Type B pancreatic cell (in vitro differentiated cells): ENCODE data around the gene EPHB1. TPM values are rescaled to one million over a fixed set of nuclear protein-coding genes. Genes with fewer than 3 reads are reported as not detected.

Source experiments
- DNase-seq: peaks from one replicate; pipeline ENCODE4 v3.0.0; 2021; ENCODE audit warnings: mixed read lengths; ENCODE audit not compliant: unreplicated experiment; ENCODE audit errors: extremely low spot score
- H3K27ac Mint-ChIP-seq: 2 replicates; pipeline ENCODE4 v1.8.0; 2021; ENCODE audit warnings: mild to moderate bottlenecking, mixed read lengths
- H3K27me3 Mint-ChIP-seq: 2 replicates; pipeline ENCODE4 v1.8.0; 2021; ENCODE audit warnings: mixed read lengths
- H3K36me3 Mint-ChIP-seq: 2 replicates; pipeline ENCODE4 v1.8.0; 2021; ENCODE audit warnings: mixed read lengths
- H3K4me1 Mint-ChIP-seq: one replicate; pipeline ENCODE4 v1.8.0; 2021; ENCODE audit warnings: mixed read lengths; ENCODE audit not compliant: unreplicated experiment
- H3K4me3 Mint-ChIP-seq: 2 replicates; pipeline ENCODE4 v1.8.0; 2021; ENCODE audit warnings: mild to moderate bottlenecking, mixed read lengths
- H3K9me3 Mint-ChIP-seq: 2 replicates; pipeline ENCODE4 v1.8.0; 2021; ENCODE audit warnings: mixed read lengths
- CTCF ChIP-seq: fragments of 200-600 bp; sonication (generic); conservative IDR thresholded peaks from 2 replicates; pipeline ENCODE4 v1.5.0; 2021; ENCODE audit warnings: antibody characterized with exemption, mild to moderate bottlenecking
- total RNA-seq: library from RNA; stranded (reverse); gene quantifications from 2 replicates; pipeline ENCODE4 v1.2.1, GENCODE V29; 2021; ENCODE audit warnings: low replicate concordance

Gene EPHB1
- total RNA-seq, 1 donor from 2014 or later = 9.1 TPM

GRCh38 chr3:135012101-135012500, 217.0 kb downstream of the EPHB1 start:
- TF ChIP-seq CTCF = no peak
- H3K27me3 Mint-ChIP-seq = peaks cover 17% of the 10 kb centered on the region

GRCh38 chr3:135013206-135013605, 218.1 kb downstream of the EPHB1 start:
- Mint-ChIP-seq H3K27ac (no peak overlapping the region), H3K4me1 (peaks cover 7% of the 10 kb centered on the region), H3K9me3 (no peaks in the 10 kb centered on the region), H3K4me3 (no peak overlapping the region), H3K27me3 (peaks cover 14% of the 10 kb centered on the region), H3K36me3 (no peaks in the 10 kb centered on the region)
- TF ChIP-seq CTCF = no peak
- DNase-seq = no peak

More at GRCh38 chr3:135012101-135012500, 217.0 kb downstream of the EPHB1 start:
- no peak for DNase-seq
- H3K9me3 Mint-ChIP-seq = no peaks in the 10 kb centered on the region
- H3K36me3 Mint-ChIP-seq = no peaks in the 10 kb centered on the region
- H3K27ac Mint-ChIP-seq = no peak overlapping the region
- H3K4me1 Mint-ChIP-seq = no peaks in the 10 kb centered on the region
- no peak overlapping the region for H3K4me3 Mint-ChIP-seq

DNA sequence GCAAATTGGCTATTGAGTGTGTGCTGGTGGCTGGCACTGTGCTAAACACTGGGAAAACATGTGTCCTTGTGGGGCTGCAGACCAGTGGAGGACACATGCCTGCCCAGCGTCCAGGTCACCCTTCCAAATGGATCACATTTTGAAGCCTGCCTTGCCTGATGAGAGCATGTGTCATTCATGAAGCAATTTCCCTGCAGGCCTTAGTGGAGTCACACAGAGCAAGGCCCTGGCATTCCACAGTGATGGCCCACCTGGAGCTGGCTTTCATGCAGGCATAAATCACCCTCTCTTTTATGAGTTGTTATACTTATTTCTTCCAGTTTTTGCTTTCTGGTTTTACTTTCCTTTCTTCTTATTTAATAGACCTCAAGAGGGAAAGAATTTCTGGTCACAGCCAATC, 219.5 kb downstream of the EPHB1 start:
- peaks cover 11% of the 10 kb centered on the region for H3K4me1 Mint-ChIP-seq
- no peak overlapping the region for H3K4me3 Mint-ChIP-seq
- peaks cover 14% of the 10 kb centered on the region for H3K27me3 Mint-ChIP-seq
- H3K36me3 Mint-ChIP-seq = no peaks in the 10 kb centered on the region
- no peak for TF ChIP-seq CTCF
- H3K27ac Mint-ChIP-seq = no peak overlapping the region
- DNase-seq = no peak
- H3K9me3 Mint-ChIP-seq = no peaks in the 10 kb centered on the region

- H3K9me3 Mint-ChIP-seq = no peaks in the 10 kb centered on the region
- no peak for TF ChIP-seq CTCF
- no peak overlapping the region for H3K4me3 Mint-ChIP-seq
- no peak overlapping the region for H3K27ac Mint-ChIP-seq
- H3K4me1 Mint-ChIP-seq = peaks cover 11% of the 10 kb centered on the region
- no peaks in the 10 kb centered on the region for H3K36me3 Mint-ChIP-seq
- peaks cover 12% of the 10 kb centered on the region for H3K27me3 Mint-ChIP-seq
- no peak for DNase-seq
These were observed 222.2 kb downstream of the EPHB1 start for GRCh38 chr3:135017003-135017893.

DNA sequence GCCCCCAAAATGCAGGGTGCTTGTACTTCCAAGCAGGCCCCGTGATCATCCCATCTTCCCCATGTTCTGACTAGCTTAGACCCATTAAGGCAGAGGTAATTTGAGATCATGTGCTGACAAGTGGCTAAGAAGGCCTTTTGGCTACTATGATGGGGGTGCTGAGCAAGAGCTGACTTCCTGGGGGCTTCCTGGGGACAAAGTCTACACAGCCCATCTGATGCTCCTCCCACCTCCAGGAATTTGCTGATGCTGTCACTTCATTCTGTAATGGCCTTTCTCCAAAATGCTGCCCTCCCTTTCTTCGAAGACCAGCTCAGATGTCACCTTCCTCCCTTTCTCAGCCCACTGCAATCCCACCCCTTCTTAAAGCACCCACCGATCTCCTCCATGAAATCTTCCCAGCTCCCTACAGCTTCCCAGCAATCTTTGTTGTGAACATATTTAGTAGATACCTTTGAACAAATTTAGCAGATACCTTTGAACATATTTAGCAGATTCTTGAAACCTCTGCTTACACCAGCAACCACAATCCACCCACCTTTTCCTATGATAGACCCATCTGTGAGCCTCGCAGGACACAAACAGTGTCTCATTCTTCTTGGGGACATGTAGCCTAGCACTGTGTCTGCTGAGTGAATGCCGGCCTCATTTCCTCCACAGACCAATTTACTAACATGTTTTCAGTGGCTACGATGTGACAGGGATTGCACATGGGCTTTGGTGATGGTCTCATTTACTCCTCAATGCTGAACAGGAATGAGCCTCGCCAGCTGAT, 223.3 kb downstream of the EPHB1 start:
- Mint-ChIP-seq H3K4me3 (no peak overlapping the region), H3K4me1 (peaks cover 11% of the 10 kb centered on the region), H3K27ac (no peak overlapping the region)

More for the DNA sequence above, 223.3 kb downstream of the EPHB1 start:
- no peaks in the 10 kb centered on the region for H3K9me3 Mint-ChIP-seq
- DNase-seq = no peak
- H3K27me3 Mint-ChIP-seq = peaks cover 12% of the 10 kb centered on the region
- no peak for TF ChIP-seq CTCF
- H3K36me3 Mint-ChIP-seq = no peaks in the 10 kb centered on the region
